GM19351 (cell line): Measurements from ENCODE around the gene MRPL4.

Experiments
- ATAC-seq: cut with Tn5 transposase; IDR thresholded peaks from one replicate; pipeline ENCODE4 v1.9.1; 2021; ENCODE audit warnings: mild to moderate bottlenecking, moderate library complexity; ENCODE audit not compliant: unreplicated experiment

The MRPL4 gene

DNA sequence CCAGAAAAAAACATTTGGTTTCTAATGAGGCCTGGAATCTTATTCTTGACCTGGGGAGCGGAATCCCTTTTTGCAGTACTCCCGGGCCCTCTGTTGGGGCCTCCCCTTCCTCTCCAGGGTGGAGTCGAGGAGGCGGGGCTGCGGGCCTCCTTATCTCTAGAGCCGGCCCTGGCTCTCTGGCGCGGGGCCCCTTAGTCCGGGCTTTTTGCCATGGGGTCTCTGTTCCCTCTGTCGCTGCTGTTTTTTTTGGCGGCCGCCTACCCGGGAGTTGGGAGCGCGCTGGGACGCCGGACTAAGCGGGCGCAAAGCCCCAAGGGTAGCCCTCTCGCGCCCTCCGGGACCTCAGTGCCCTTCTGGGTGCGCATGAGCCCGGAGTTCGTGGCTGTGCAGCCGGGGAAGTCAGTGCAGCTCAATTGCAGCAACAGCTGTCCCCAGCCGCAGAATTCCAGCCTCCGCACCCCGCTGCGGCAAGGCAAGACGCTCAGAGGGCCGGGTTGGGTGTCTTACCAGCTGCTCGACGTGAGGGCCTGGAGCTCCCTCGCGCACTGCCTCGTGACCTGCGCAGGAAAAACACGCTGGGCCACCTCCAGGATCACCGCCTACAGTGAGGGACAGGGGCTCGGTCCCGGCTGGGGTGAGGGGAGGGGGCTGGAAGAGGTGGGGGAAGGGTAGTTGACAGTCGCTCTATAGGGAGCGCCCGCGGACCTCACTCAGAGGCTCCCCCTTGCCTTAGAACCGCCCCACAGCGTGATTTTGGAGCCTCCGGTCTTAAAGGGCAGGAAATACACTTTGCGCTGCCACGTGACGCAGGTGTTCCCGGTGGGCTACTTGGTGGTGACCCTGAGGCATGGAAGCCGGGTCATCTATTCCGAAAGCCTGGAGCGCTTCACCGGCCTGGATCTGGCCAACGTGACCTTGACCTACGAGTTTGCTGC, 35.1 kb downstream of the MRPL4 start, which contains the start of gene ICAM4:
Gene ICAM4, plus strand, starts transcription at position 153 of the 935 bp plus-strand sequence. Its CDS starts 58 bp downstream, at position 211.
- no peak for ATAC-seq

DNA sequence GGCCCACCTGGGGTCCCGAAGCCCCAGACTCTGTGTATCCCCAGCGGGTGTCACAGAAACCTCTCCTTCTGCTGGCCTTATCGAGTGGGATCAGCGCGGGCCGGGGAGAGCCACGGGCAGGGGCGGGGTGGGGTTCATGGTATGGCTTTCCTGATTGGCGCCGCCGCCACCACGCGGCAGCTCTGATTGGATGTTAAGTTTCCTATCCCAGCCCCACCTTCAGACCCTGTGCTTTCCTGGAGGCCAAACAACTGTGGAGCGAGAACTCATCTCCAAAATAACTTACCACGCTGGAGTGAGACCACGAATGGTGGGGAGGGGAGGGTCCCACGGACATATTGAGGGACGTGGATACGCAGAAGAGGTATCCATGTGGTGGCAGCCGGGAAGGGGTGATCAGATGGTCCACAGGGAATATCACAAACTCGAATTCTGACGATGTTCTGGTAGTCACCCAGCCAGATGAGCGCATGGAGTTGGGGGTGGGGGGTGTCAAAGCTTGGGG, 36.7 kb downstream of the MRPL4 start:
- no peak for ATAC-seq

DNA sequence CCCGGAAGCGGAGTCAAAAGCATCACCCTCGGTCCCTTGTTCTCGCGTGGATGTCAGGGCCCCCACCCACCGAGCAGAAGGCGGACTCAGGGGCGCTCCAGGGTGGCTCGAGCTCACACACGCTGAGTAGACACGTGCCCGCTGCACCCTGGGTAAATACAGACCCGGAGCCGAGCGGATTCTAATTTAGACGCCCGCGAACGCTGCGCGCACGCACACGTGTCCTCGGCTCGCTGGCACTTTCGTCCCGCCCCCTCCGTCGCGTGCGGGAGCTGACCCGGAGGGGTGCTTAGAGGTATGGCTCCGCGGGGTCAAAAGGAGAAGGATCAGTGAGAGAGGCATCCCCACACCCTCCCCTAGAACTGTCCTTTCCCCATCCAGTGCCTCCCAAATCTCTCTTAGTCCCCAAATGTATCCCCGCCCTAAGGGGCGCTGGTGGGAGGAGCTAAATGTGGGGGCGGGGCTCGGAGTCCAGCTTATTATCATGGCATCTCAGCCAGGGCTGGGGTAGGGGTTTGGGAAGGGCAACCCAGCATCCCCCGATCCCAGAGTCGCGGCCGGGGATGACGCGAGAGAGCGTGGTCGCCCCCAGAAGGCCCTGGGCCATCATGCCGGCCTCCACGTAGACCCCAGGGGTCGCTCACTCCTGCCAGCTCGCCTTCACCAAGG, 37.3 kb downstream of the MRPL4 start:
- no peak for ATAC-seq

DNA sequence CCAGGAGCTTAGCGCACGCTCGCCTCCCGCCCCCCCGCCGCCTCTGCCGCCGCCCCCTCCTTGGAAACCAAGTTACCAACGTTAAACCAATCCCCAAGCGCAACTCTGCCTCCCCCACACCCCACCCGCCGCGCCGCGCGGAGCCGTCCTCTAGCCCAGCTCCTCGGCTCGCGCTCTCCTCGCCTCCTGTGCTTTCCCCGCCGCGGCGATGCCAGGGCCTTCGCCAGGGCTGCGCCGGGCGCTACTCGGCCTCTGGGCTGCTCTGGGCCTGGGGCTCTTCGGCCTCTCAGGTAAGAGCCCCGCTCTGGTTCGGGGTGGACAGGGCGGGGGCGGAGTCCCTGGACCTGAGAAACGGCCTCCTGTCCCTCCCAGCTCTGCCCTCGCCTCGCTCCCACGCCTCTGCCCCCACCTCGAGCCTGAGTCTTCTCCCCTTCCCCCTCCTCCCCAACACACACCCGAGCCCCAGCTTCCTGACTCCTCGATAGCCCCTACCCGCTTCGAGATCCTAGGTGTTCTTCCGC, 37.9 kb downstream of the MRPL4 start, which contains the start of gene ICAM5:
Gene ICAM5, plus strand, starts transcription at position 117 of the 521 bp plus-strand sequence. Its CDS starts 92 bp downstream, at position 209.
- no peak for ATAC-seq

DNA sequence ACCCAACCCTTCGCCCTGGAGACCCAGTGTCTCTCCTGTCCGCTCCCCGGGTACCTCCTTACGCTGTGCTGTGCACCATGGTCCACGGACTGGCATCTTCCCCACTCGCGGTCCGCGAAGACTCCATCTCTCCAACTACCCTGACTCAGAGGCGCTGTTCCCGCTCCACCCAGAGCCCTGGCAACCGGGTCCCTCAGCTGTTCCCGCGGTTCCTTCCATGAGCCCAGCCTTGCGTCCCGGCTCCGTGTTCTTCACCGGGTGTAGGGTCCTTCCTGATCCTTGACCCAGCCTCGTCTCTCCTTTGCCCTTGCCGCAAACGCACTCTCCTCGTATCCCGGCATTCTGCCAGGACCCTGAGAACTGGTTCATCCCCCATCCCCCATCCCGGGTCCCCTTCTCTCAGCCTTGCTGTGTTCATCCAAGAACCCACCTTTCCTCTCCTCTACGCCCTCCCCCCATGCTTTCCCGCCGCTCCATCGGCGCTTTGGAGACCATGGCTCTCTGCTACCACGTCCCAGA, 38.4 kb downstream of the MRPL4 start:
- ATAC-seq: no peak

DNA sequence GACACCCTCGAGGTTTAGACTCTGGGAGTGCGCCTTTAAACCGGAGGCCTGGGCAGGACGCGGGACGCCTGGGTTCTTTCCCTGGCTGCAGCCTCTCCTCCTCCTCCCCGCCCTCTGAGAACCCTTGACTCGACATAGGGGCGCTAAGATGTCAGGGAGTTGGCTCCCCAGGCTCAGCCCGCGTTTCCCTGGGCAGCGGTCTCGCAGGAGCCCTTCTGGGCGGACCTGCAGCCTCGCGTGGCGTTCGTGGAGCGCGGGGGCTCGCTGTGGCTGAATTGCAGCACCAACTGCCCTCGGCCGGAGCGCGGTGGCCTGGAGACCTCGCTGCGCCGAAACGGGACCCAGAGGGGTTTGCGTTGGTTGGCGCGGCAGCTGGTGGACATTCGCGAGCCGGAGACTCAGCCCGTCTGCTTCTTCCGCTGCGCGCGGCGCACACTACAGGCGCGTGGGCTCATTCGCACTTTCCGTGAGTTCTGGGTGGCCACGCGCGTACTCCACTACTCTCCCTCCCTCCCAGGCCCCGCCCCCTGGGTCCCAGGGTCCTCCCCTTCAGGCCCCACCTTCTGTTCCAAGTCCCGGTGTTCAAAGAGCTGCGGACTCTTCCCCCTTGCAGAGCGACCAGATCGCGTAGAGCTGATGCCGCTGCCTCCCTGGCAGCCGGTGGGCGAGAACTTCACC, 39.0 kb downstream of the MRPL4 start:
- ATAC-seq: no peak

DNA sequence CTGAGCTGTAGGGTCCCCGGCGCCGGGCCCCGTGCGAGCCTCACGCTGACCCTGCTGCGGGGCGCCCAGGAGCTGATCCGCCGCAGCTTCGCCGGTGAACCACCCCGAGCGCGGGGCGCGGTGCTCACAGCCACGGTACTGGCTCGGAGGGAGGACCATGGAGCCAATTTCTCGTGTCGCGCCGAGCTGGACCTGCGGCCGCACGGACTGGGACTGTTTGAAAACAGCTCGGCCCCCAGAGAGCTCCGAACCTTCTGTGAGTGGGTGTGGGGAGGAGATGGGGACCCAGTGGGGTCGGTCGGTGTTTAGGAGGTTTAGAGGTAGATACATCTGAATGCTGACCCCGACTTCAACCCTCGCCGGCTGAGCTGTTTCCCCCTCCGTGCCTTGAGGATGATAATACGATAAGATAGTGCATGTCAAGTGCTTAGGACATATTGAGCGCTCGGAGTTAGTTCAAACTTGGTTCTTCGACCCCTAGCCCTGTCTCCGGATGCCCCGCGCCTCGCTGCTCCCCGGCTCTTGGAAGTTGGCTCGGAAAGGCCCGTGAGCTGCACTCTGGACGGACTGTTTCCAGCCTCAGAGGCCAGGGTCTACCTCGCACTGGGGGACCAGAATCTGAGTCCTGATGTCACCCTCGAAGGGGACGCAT, 39.7 kb downstream of the MRPL4 start:
- ATAC-seq: no peak

DNA sequence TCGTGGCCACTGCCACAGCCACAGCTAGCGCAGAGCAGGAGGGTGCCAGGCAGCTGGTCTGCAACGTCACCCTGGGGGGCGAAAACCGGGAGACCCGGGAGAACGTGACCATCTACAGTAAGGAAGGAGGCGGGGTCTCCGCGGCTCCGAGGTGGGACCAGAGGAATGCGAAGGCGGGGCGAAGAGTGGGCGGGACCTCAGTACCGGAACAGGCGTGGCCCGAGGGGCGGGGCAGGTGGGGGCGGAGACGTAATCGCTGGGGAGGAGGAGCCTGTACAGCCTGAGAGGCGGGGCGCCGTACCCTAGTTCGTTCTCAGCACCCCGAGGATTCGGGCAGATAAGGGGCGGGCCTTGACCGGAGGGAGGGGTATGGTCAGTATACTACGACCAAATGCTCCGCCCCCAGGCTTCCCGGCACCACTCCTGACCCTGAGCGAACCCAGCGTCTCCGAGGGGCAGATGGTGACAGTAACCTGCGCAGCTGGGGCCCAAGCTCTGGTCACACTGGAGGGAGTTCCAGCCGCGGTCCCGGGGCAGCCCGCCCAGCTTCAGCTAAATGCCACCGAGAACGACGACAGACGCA, 40.3 kb downstream of the MRPL4 start:
- peak; percentile 60 for ATAC-seq

DNA sequence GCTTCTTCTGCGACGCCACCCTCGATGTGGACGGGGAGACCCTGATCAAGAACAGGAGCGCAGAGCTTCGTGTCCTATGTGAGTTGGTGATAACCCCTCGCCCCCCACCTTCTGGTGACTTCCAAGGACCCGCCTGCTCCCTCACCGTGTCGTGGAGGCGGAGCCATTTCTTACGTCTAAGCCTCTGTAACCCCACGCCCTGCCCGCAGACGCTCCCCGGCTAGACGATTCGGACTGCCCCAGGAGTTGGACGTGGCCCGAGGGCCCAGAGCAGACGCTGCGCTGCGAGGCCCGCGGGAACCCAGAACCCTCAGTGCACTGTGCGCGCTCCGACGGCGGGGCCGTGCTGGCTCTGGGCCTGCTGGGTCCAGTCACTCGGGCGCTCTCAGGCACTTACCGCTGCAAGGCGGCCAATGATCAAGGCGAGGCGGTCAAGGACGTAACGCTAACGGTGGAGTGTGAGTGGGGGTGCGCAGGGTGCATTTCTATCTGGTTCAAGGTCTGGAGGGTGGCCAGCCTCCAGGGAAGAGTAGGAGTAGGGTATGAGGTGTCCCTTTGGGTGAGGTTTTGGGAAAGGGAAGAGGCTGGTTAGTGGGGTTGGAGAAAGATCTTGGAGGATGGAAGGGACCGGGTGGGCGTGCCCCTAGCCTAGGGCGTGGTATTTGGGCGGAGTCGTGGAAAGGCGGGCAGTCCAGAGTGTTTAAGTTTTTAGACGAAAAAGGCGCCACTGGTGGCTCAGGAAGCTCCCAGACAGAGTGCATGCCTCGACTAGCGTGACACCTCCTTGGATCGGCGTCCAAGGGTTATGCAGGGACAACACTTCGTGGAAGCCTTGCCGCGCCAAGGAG, 41.0 kb downstream of the MRPL4 start:
- no peak for ATAC-seq

DNA sequence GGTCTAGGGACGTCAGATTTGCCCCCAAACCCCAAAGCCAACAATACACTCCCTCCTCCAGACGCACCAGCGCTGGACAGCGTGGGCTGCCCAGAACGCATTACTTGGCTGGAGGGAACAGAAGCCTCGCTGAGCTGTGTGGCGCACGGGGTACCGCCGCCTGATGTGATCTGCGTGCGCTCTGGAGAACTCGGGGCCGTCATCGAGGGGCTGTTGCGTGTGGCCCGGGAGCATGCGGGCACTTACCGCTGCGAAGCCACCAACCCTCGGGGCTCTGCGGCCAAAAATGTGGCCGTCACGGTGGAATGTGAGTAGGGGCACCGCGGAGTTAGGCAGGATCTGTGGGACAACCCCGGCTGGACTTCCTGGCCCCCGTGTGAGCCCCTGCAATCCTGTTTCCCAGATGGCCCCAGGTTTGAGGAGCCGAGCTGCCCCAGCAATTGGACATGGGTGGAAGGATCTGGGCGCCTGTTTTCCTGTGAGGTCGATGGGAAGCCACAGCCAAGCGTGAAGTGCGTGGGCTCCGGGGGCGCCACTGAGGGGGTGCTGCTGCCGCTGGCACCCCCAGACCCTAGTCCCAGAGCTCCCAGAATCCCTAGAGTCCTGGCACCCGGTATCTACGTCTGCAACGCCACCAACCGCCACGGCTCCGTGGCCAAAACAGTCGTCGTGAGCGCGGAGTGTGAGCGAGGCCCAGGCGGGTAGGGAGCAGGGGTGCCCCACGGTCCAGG, 41.8 kb downstream of the MRPL4 start:
- ATAC-seq: no peak

DNA sequence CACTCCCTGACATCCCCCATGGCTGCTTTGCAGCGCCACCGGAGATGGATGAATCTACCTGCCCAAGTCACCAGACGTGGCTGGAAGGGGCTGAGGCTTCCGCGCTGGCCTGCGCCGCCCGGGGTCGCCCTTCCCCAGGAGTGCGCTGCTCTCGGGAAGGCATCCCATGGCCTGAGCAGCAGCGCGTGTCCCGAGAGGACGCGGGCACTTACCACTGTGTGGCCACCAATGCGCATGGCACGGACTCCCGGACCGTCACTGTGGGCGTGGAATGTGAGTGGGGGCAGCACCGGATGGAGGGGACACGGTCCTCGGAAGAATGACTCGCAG, 42.3 kb downstream of the MRPL4 start:
- ATAC-seq: no peak

DNA sequence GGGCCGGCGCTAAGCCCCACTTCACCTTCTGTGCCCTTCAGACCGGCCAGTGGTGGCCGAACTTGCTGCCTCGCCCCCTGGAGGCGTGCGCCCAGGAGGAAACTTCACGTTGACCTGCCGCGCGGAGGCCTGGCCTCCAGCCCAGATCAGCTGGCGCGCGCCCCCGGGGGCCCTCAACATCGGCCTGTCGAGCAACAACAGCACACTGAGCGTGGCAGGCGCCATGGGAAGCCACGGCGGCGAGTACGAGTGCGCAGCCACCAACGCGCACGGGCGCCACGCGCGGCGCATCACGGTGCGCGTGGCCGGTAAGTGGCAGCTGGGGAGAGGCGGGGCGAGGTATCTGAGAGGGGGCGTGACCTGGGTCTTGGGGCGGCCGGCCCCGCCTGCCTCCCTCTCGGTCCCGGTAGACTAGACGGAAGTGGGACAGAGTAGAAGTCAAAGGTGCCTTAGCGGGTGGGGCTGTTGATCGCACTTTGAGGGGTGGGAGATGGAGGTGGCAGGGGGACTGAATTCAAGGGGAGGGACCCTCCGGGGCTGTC, 43.4 kb downstream of the MRPL4 start:
- no peak for ATAC-seq

DNA sequence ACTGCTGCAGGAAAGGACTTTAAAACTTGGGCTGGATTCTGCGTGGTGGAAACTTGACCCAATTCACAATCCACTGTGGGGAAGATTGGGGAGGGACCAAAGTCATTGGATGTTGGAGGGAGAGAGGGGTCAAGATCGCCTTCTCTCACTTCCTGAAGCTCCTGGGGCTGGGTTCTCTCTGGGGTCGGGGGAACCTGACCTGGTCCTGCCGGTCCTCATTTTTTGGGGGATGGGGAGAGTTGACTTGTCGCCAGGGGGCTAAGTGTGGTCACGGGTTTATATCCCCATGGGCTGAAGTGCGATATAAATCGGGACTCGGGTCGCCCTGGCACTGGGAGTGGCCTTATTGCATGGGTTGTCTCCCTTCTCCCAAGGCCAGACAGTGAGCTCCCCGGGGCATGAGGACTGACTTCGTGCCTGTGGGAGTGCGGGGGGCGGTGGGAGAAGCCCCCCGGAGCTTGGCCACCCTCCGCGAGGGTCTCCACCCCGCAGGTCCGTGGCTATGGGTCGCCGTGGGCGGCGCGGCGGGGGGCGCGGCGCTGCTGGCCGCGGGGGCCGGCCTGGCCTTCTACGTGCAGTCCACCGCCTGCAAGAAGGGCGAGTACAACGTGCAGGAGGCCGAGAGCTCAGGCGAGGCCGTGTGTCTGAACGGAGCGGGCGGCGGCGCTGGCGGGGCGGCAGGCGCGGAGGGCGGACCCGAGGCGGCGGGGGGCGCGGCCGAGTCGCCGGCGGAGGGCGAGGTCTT, 44.0 kb downstream of the MRPL4 start:
- ATAC-seq: no peak

DNA sequence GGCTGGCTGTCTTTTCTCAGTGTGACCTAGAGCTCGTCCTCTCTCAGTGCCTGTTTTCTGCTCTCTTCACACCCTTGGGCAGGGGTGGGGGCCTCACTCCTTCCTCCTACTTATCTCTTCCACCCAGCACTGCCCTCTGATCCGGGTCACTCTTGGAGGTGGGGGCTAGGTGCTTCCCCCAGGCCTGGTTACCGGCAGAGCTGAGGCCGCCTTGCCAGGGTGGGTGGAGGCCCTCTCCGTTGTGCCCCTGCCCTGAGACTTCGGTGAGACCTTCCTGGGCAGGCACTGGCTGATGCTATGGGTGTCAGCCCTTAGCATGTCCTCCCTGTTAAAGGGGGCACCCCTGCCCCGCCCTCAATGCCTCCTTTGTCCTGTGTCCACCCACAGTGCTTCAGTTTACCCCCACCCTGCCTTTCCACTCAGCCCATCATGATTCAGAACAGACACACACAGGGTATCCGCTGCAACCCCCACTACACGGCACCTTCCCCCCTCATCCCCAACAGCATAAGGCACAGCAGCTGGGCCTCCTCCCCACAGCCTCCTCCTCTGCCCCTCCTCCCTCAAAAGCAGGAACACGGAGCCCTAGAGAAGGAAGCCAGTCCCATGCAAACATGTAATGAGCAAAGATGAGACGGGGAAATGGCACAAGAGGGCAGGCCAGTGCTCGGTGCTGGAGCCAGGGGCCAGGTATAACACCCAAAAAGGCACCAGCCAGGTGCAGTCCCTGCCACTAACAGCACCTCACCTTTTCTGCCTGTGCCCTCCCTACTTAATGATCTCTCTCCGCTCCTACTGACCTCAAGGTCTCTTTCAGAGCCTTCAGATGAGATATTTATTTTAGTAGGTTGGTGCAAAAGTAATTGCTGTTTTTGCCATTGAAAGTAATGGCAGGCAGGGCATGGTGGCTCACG, 47.8 kb downstream of the MRPL4 start:
- ATAC-seq: no peak

DNA sequence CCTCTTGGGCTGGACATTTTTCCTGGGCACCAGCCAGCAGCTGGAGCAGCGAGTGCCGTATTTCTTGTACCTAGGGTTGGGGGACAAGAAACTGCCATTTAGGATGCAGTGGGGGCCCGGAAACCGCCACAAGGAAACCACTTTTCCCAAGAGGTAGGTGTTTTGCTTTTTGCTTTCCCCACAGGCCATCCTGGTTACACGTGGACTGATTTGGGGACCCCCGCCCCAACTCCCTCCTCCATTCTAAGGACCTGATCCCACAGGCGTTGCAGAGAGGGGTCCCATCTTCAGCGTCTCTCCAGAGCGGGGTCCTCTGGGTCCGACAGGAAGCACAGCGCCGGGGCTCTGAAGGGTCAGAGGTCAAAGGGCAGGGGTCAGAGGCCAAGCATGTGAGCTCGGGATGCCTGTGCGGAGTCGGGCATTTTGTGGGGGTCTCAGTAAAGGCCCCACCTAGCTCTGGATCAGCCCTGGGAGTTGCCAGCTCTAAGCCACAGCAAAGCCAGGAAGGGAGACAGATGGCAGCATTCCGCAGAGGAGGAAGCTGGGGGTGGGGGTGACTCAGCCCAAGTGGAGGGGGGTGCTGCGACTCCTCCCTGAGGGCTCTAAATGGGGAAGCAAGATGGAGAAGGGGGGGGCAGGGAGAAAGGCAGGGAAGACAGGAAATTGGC, 53.3 kb downstream of the MRPL4 start:
- no peak for ATAC-seq

DNA sequence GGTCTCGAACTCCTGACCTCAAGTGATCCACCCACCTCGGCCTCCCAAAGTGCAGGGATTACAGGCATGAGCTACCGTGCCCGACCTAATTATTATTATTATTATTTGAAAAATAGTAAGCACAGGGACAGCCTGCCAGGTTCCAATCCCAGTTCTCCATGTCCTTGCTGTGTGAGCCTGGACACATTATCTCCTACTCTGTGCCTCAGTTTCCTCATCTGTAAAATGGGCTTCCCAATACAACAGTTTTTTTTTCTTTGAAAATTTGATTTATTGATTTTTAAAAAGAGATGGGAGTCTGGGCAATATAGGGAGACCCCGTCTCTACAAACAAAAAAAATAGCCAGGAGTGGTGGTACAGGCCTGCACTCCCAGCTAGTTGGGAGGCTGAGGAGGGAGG, 54.3 kb downstream of the MRPL4 start:
- ATAC-seq: no peak
